Central memory CD8-positive, alpha-beta T cell (primary cell): ENCODE measurements around the gene MYH15.
A peak's percentile ranks its signal among the peaks of the same experiment; 100 is the strongest.

Source experiments
- ATAC-seq: fragments of 150-1000 bp; cut with Tn5 transposase; replicated peaks from 2 replicates; pipeline ENCODE4 v1.10.0; 2022; ENCODE audit warnings: mild to moderate bottlenecking, moderate FRiP score, moderate number of reproducible peaks; ENCODE audit not compliant: poor library complexity, severe bottlenecking; ENCODE audit errors: extremely low read depth
- DNase-seq, 2 donors: peaks; one replicate each; pipeline ENCODE4 v3.0.0; 2021; ENCODE audit warnings: low spot score in 2 of 2
- H3K27ac Mint-ChIP-seq: one replicate; pipeline ENCODE4 v1.8.0; 2022; ENCODE audit warnings: low read depth, mild to moderate bottlenecking, moderate library complexity, mixed read lengths
- H3K27me3 Mint-ChIP-seq: one replicate; pipeline ENCODE4 v1.8.0; 2022; ENCODE audit warnings: mixed read lengths
- H3K36me3 Mint-ChIP-seq: one replicate; pipeline ENCODE4 v1.8.0; 2022; ENCODE audit warnings: mild to moderate bottlenecking, moderate library complexity, mixed read lengths; ENCODE audit not compliant: insufficient read depth
- H3K4me1 Mint-ChIP-seq: one replicate; pipeline ENCODE4 v1.8.0; 2022; ENCODE audit warnings: mixed read lengths
- H3K4me3 Mint-ChIP-seq: one replicate; pipeline ENCODE4 v1.8.0; 2022; ENCODE audit warnings: mild to moderate bottlenecking, moderate library complexity, mixed read lengths
- H3K9me3 Mint-ChIP-seq: one replicate; pipeline ENCODE4 v1.8.0; 2022; ENCODE audit warnings: mixed read lengths

Gene MYH15

GRCh38 chr3:108403686-108404345, 106.6 kb downstream of the MYH15 start:
- no peaks in the 10 kb centered on the region for H3K9me3 Mint-ChIP-seq
- H3K36me3 Mint-ChIP-seq, result peaks cover 2% of the 10 kb centered on the region
- DNase-seq (no peak), ATAC-seq (no peak)
- H3K4me1 Mint-ChIP-seq, result no peaks in the 10 kb centered on the region
- no peaks in the 10 kb centered on the region for H3K27me3 Mint-ChIP-seq
- H3K4me3 Mint-ChIP-seq, result no peak overlapping the region
- H3K27ac Mint-ChIP-seq, result no peak overlapping the region

- peaks cover 2% of the 10 kb centered on the region for H3K36me3 Mint-ChIP-seq
Measured at GRCh38 chr3:108403198-108403597, 107.2 kb downstream of the MYH15 start.

GRCh38 chr3:108401836-108402235, 108.6 kb downstream of the MYH15 start:
- Mint-ChIP-seq H3K4me1 (no peaks in the 10 kb centered on the region), H3K27ac (no peak overlapping the region), H3K4me3 (no peak overlapping the region), H3K27me3 (peaks cover 12% of the 10 kb centered on the region), H3K36me3 (peaks cover 2% of the 10 kb centered on the region), H3K9me3 (no peaks in the 10 kb centered on the region)
- DNase-seq (no peak), ATAC-seq (no peak)

More at GRCh38 chr3:108403198-108403597, 107.2 kb downstream of the MYH15 start:
- Mint-ChIP-seq H3K4me1 (no peaks in the 10 kb centered on the region), H3K9me3 (no peaks in the 10 kb centered on the region), H3K27ac (no peak overlapping the region), H3K4me3 (no peak overlapping the region), H3K27me3 (no peaks in the 10 kb centered on the region)
- DNase-seq, result no peak
- ATAC-seq, result no peak

DNA sequence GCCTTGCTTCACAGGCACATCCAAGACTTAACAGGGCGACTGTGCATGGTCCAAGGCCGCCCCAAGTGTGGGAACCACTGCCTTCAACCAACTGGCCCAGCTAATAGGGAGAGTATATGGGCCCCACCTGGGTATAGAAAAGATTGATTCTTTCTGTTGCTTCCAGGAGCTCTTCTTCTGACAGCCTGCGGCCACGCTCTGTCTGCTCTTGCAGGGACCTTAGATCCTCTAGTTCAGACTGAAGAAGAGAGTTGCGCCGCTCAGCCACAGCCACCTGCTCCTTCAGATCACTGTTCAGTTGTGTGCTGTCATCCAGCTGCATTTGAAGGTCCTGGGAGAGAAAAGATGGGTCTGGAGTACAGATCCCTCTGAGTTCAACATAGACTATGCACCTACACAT, 111.9 kb downstream of the MYH15 start:
- H3K36me3 Mint-ChIP-seq, result peaks cover 2% of the 10 kb centered on the region
- no peaks in the 10 kb centered on the region for H3K9me3 Mint-ChIP-seq
- peaks cover 13% of the 10 kb centered on the region for H3K27me3 Mint-ChIP-seq
- H3K4me3 Mint-ChIP-seq, result no peak overlapping the region
- ATAC-seq, result no peak
- H3K4me1 Mint-ChIP-seq, result no peaks in the 10 kb centered on the region
- H3K27ac Mint-ChIP-seq, result no peak overlapping the region
- no peak for DNase-seq

GRCh38 chr3:108396336-108396735, 114.1 kb downstream of the MYH15 start:
- Mint-ChIP-seq H3K27me3 (peaks cover 13% of the 10 kb centered on the region), H3K4me1 (no peaks in the 10 kb centered on the region), H3K9me3 (no peaks in the 10 kb centered on the region), H3K4me3 (no peak overlapping the region), H3K27ac (no peak overlapping the region), H3K36me3 (no peaks in the 10 kb centered on the region)
- ATAC-seq, result no peak
- no peak for DNase-seq

DNA sequence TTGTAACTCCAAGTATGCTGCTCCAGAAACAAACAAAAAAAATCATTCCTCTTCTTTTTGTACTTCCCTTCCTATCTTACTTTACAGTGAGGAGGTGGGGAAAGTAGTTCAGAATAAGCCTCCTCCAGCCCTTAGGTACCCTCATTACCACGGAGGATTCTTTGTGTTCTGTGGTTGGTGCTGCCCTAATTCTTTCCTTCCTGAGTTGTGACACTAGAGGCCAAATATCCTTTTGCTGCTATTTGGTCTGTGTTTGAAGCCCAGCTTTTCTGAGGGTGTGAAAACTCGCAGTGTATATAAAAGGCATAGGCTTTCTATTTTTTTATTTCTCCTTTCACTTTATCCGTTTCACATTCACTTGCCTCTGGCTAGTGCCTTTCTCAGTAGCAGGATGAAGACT, 115.8 kb downstream of the MYH15 start:
- H3K27ac Mint-ChIP-seq, result no peak overlapping the region
- DNase-seq, result no peak
- H3K36me3 Mint-ChIP-seq, result no peaks in the 10 kb centered on the region
- peak; percentile 19 for ATAC-seq
- no peaks in the 10 kb centered on the region for H3K9me3 Mint-ChIP-seq
- no peak overlapping the region for H3K4me3 Mint-ChIP-seq
- H3K27me3 Mint-ChIP-seq, result peaks cover 13% of the 10 kb centered on the region
- no peaks in the 10 kb centered on the region for H3K4me1 Mint-ChIP-seq

- Mint-ChIP-seq H3K4me3 (no peak overlapping the region), H3K9me3 (no peaks in the 10 kb centered on the region), H3K27me3 (peaks cover 13% of the 10 kb centered on the region), H3K4me1 (no peaks in the 10 kb centered on the region), H3K36me3 (no peaks in the 10 kb centered on the region), H3K27ac (no peak overlapping the region)
- ATAC-seq, result no peak
- DNase-seq, result no peak
Measured at GRCh38 chr3:108394016-108394415, 116.4 kb downstream of the MYH15 start.

- H3K27me3 Mint-ChIP-seq, result peaks cover 13% of the 10 kb centered on the region
- H3K4me3 Mint-ChIP-seq, result no peak overlapping the region
- H3K4me1 Mint-ChIP-seq, result peaks cover 5% of the 10 kb centered on the region
- H3K9me3 Mint-ChIP-seq, result no peaks in the 10 kb centered on the region
- H3K36me3 Mint-ChIP-seq, result no peaks in the 10 kb centered on the region
- DNase-seq, result no peak
- no peak for ATAC-seq
- no peak overlapping the region for H3K27ac Mint-ChIP-seq
Measured at GRCh38 chr3:108393128-108393900, 117.1 kb downstream of the MYH15 start.

GRCh38 chr3:108391917-108392593, 118.3 kb downstream of the MYH15 start:
- H3K4me1 Mint-ChIP-seq, result peaks cover 11% of the 10 kb centered on the region
- DNase-seq, result no peak
- no peak overlapping the region for H3K4me3 Mint-ChIP-seq
- no peaks in the 10 kb centered on the region for H3K36me3 Mint-ChIP-seq
- peaks cover 4% of the 10 kb centered on the region for H3K27me3 Mint-ChIP-seq
- ATAC-seq, result no peak
- no peak overlapping the region for H3K27ac Mint-ChIP-seq
- no peaks in the 10 kb centered on the region for H3K9me3 Mint-ChIP-seq

DNA sequence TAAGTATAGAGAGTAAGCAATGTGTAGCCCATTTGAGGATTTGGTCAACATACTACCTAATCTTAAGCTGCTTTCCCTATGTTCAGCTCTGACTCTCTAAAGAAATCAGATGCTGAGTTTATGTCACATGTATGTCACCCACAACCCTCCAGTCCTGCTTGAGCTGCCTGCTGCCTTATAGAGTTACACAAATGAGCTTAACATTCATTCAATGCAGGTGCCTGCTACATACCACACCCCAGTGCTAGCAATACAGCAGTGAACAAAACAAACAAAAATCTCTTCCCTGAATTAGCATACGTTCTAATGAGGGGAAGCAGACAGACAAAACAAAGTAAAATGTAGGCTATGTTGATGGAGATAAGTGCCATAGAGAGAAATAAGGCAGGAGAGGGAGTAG, 121.0 kb downstream of the MYH15 start:
- Mint-ChIP-seq H3K9me3 (no peaks in the 10 kb centered on the region), H3K27me3 (no peaks in the 10 kb centered on the region), H3K4me1 (peaks cover 11% of the 10 kb centered on the region), H3K36me3 (no peaks in the 10 kb centered on the region), H3K27ac (no peak overlapping the region), H3K4me3 (no peak overlapping the region)
- ATAC-seq (peak; percentile 10), DNase-seq (no peak)

DNA sequence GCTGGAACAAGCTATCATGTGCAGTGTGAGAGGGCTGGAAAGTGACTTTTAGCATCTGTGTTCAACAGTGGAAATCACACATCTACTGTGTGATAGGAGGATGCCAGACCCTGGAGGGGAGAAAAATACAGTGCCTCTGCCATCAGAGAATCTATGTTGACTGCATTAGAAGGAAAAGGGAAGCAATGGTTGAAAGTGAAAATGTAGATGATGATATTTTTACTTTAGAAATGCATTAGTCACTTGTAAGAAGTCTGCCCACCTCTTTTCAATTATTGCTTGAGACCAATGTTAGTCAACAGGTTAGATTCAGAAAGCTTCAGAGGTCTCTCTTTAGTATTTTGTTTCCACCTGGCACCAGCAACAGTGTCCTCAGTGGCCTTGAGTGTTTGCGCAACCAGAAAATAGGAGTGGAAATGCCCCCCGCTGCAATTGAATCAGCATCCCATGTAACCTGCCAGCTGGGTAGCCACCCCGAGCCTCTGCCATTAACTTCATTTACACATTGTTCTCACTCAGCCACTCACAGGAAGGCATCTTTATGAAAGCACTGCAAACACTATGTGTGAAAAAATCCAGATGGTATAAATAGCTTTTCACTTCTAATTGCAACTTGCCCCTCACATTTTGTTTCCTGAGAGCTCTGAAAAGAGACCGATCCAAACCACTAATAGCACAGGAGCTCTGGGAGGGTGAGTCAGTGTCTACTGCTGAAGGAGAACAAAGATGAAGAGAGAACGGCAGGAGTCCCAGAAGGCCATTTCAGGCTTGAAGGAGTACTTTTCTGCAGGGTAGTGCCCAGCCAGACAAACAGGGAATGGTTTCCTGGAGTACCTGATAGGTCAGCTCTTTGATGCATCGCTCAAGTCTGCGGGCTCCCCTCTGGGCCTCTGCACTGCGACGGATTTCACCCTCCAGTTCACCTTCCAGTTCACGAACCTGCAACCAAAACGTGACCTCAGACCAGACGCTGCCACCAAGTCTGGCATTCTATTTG, 122.0 kb downstream of the MYH15 start:
- H3K9me3 Mint-ChIP-seq, result no peaks in the 10 kb centered on the region
- no peaks in the 10 kb centered on the region for H3K27me3 Mint-ChIP-seq
- H3K4me1 Mint-ChIP-seq, result peaks cover 11% of the 10 kb centered on the region
- peak; percentile 28 for ATAC-seq
- no peaks in the 10 kb centered on the region for H3K36me3 Mint-ChIP-seq
- no peak overlapping the region for H3K27ac Mint-ChIP-seq
- no peak for DNase-seq
- peak overlapping the region; percentile 26 for H3K4me3 Mint-ChIP-seq

- H3K27me3 Mint-ChIP-seq, result no peaks in the 10 kb centered on the region
- no peaks in the 10 kb centered on the region for H3K9me3 Mint-ChIP-seq
- H3K36me3 Mint-ChIP-seq, result no peaks in the 10 kb centered on the region
- no peak overlapping the region for H3K27ac Mint-ChIP-seq
- DNase-seq (no peak), ATAC-seq (no peak)
- no peak overlapping the region for H3K4me3 Mint-ChIP-seq
- H3K4me1 Mint-ChIP-seq, result peaks cover 11% of the 10 kb centered on the region
Measured at GRCh38 chr3:108387063-108387462, 123.3 kb downstream of the MYH15 start.
